B cell (primary cell): ENCODE results near the gene INTS3. TPM values are rescaled to one million over a fixed set of nuclear protein-coding genes. Genes with fewer than 3 reads are reported as not detected.

Source experiments
- ATAC-seq: fragments of 200-7000 bp; cut with Tn5 transposase; one replicate; pipeline ENCODE4 v1.10.0; 2021; ENCODE audit warnings: low read depth, mild to moderate bottlenecking, moderate number of reproducible peaks, moderate library complexity
- CTCF ChIA-PET: fragments of 350-600 bp; sonication (Branson Sonifier 250); formaldehyde crosslinking; loops from one replicate; lab custom pipeline; 2021; ENCODE audit warnings: antibody characterized with exemption, inconsistent platforms; lab: Charles Lee
- POLR2A ChIA-PET: fragments of 350-600 bp; sonication (Branson Sonifier 250); formaldehyde crosslinking; loops from one replicate; lab custom pipeline; 2021; ENCODE audit warnings: antibody characterized with exemption; lab: Charles Lee
- DNase-seq: peaks from one replicate; pipeline ENCODE4 v3.0.0; 2013
- H2AFZ ChIP-seq: 2 replicates; pipeline ENCODE4 v1.6.1; 2012; ENCODE audit warnings: mild to moderate bottlenecking, low read depth, low read length; ENCODE audit not compliant: insufficient read depth, poor library complexity, severe bottlenecking
- H3K27ac ChIP-seq, 2 donors: 1 replicate in 1 of 2; 2 replicates in 1 of 2; pipeline ENCODE4 v1.5.1; 2012 to 2013; ENCODE audit warnings: low read length in 2 of 2, mild to moderate bottlenecking in 2 of 2, moderate library complexity in 1 of 2
- H3K27me3 ChIP-seq, 4 experiments: fragments of 200-600 bp in 1 of 4; sonication (generic) in 1 of 4; replicated peaks in 1 of 4; 1 replicate in 2 of 4; 2 replicates in 2 of 4; pipeline versions ENCODE4 v1.6.1 to v1.7.0; 2013 to 2016; ENCODE audit warnings: low read length in 3 of 4, mild to moderate bottlenecking in 2 of 4, mixed read lengths in 1 of 4, moderate library complexity in 1 of 4; ENCODE audit not compliant: insufficient read depth in 4 of 4, control insufficient read depth in 3 of 4; ENCODE audit errors: control extremely low read depth in 1 of 4
- H3K36me3 ChIP-seq, 2 experiments: replicated peaks in 1 of 2; 1 replicate in 1 of 2; 2 replicates in 1 of 2; pipeline versions ENCODE4 v1.6.1 to v1.7.1; 2013; ENCODE audit warnings: low read length in 1 of 2; ENCODE audit not compliant: insufficient read depth in 2 of 2, control insufficient read depth in 1 of 2; ENCODE audit errors: control extremely low read depth in 1 of 2, extremely low read depth in 1 of 2
- H3K4me1 ChIP-seq, 2 donors: fragments of 200-600 bp in 1 of 2; sonication (generic) in 1 of 2; 1 replicate in 1 of 2; 2 replicates in 1 of 2; pipeline versions ENCODE4 v1.5.1 to v1.6.1; 2013 to 2017; ENCODE audit warnings: low read length in 2 of 2; ENCODE audit not compliant: control insufficient read depth in 2 of 2, insufficient read depth in 2 of 2
- H3K4me2 ChIP-seq: replicated peaks from 2 replicates; pipeline ENCODE3; 2012; ENCODE audit warnings: mild to moderate bottlenecking, low read depth, low read length; ENCODE audit not compliant: poor library complexity, severe bottlenecking
- H3K4me3 ChIP-seq, 5 experiments: fragments of 200-600 bp in 1 of 5; sonication (generic) in 1 of 5; 1 replicate in 3 of 5; 2 replicates in 2 of 5; pipeline versions ENCODE4 v1.5.1 to v1.7.0; 2011 to 2016; ENCODE audit warnings: low read length in 4 of 5, mild to moderate bottlenecking in 4 of 5, low read depth in 2 of 5, control low read depth in 1 of 5, moderate library complexity in 1 of 5; ENCODE audit not compliant: insufficient read depth in 1 of 5; ENCODE audit errors: control extremely low read depth in 1 of 5, extremely low read depth in 1 of 5
- H3K79me2 ChIP-seq: fragments of 200-600 bp; sonication (generic); one replicate; pipeline ENCODE4 v1.6.0; 2016; ENCODE audit warnings: low read length; ENCODE audit not compliant: control insufficient read depth, insufficient read depth
- H3K9ac ChIP-seq: fragments of 200-600 bp; sonication (generic); 2 replicates; pipeline ENCODE4 v1.6.1; 2017; ENCODE audit warnings: mild to moderate bottlenecking, low read length, moderate library complexity
- H3K9me3 ChIP-seq, 3 donors: one replicate each; pipeline versions ENCODE4 v1.6.1 to v1.7.1; 2013; ENCODE audit warnings: low read length in 2 of 3; ENCODE audit not compliant: control insufficient read depth in 2 of 3, insufficient read depth in 1 of 3; ENCODE audit errors: control extremely low read depth in 1 of 3
- H4K20me1 ChIP-seq: 2 replicates; pipeline ENCODE4 v1.6.0; 2012; ENCODE audit warnings: mild to moderate bottlenecking, low read length; ENCODE audit not compliant: insufficient read depth, control insufficient read depth, poor library complexity, severe bottlenecking
- H3K27ac Mint-ChIP-seq: one replicate; pipeline ENCODE4 v1.8.0; 2021; ENCODE audit warnings: mixed read lengths
- H3K27me3 Mint-ChIP-seq: one replicate; pipeline ENCODE4 v1.8.0; 2021; ENCODE audit warnings: mixed read lengths
- H3K4me1 Mint-ChIP-seq: one replicate; pipeline ENCODE4 v1.8.0; 2021; ENCODE audit warnings: mixed read lengths
- H3K4me3 Mint-ChIP-seq: one replicate; pipeline ENCODE4 v1.8.0; 2021; ENCODE audit warnings: mixed read lengths
- H3K9me3 Mint-ChIP-seq: one replicate; pipeline ENCODE4 v1.8.0; 2022; ENCODE audit warnings: mixed read lengths; ENCODE audit not compliant: insufficient read depth
- EZH2 ChIP-seq: IDR thresholded peaks from 2 replicates; pipeline ENCODE4 v1.6.1; 2012; ENCODE audit warnings: borderline replicate concordance, low read depth, mild to moderate bottlenecking, moderate library complexity, low read length; ENCODE audit not compliant: insufficient read depth, poor library complexity, severe bottlenecking
- WGBS: methylation state at CpG from one replicate; pipeline ENCODE4 v1.1.5; 2013; ENCODE audit warnings: missing lambda C conversion rate; ENCODE audit not compliant: insufficient coverage; 5-methylcytosine and 5-hydroxymethylcytosine counted together
- intact Hi-C: fragments of 100-400 bp; cut with micrococcal nuclease; formaldehyde crosslinking; loops from one replicate; pipeline ENCODE4 v1.10.0; 2022
- polyA plus RNA-seq: library from polyadenylated mRNA; depleted of rRNA; stranded (reverse); fragments of >200 nt; gene quantifications from 2 replicates; pipeline ENCODE4 v1.2.3, GENCODE V29; 2012
- total RNA-seq, 2 donors: library from RNA; stranded (reverse); fragments of 120-200 nt in 1 of 2; gene quantifications; 1 replicate in 1 of 2; 2 replicates in 1 of 2; pipeline versions ENCODE4 v1.2.3 to v1.2.4, GENCODE V29; 2013 to 2022
- TF ChIP-seq, protein P1 (sequence below): fragments of 200-600 bp; IDR thresholded peaks from one replicate; pipeline ENCODE4 v1.8.0; 2022; ENCODE audit warnings: antibody characterized with exemption, mild to moderate bottlenecking

The INTS3 gene
- total and polyA plus RNA-seq, 2 donors (not counting 1 experiment from before 2014, with no cell fraction given): 69.1 to 84.1 TPM

DNA sequence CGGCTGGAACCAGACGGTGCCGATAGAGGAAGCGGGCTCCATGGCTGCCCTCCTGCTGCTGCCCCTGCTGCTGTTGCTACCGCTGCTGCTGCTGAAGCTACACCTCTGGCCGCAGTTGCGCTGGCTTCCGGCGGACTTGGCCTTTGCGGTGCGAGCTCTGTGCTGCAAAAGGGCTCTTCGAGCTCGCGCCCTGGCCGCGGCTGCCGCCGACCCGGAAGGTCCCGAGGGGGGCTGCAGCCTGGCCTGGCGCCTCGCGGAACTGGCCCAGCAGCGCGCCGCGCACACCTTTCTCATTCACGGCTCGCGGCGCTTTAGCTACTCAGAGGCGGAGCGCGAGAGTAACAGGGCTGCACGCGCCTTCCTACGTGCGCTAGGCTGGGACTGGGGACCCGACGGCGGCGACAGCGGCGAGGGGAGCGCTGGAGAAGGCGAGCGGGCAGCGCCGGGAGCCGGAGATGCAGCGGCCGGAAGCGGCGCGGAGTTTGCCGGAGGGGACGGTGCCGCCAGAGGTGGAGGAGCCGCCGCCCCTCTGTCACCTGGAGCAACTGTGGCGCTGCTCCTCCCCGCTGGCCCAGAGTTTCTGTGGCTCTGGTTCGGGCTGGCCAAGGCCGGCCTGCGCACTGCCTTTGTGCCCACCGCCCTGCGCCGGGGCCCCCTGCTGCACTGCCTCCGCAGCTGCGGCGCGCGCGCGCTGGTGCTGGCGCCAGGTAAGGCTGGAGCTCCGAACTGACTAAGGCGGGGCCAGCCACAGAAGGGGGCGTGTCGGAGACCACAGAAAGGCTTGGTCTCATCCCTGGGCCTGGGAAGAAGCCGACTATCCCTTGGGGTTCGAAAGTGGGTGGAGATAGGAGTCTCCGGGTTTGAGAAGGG is 47.8 kb downstream of the INTS3 start:
- no peaks in the 10 kb centered on the region for H3K27me3 ChIP-seq
- H3K4me1 ChIP-seq: peaks cover 22 to 35% of the 10 kb centered on the region in 2 donors
- Mint-ChIP-seq H3K9me3 (no peaks in the 10 kb centered on the region), H3K4me1 (peaks cover 31% of the 10 kb centered on the region), H3K4me3 (peak overlapping the region; percentile 91), H3K27ac (peak overlapping the region; percentile 84), H3K27me3 (no peaks in the 10 kb centered on the region)
- H3K9ac ChIP-seq: peak overlapping the region; percentile 81
- H3K27ac ChIP-seq: peak overlapping the region; percentile 34 to 48
- TF ChIP-seq, protein P1, sequence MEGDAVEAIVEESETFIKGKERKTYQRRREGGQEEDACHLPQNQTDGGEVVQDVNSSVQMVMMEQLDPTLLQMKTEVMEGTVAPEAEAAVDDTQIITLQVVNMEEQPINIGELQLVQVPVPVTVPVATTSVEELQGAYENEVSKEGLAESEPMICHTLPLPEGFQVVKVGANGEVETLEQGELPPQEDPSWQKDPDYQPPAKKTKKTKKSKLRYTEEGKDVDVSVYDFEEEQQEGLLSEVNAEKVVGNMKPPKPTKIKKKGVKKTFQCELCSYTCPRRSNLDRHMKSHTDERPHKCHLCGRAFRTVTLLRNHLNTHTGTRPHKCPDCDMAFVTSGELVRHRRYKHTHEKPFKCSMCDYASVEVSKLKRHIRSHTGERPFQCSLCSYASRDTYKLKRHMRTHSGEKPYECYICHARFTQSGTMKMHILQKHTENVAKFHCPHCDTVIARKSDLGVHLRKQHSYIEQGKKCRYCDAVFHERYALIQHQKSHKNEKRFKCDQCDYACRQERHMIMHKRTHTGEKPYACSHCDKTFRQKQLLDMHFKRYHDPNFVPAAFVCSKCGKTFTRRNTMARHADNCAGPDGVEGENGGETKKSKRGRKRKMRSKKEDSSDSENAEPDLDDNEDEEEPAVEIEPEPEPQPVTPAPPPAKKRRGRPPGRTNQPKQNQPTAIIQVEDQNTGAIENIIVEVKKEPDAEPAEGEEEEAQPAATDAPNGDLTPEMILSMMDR: no peak
- no peak for TF ChIP-seq EZH2
- POLR2A ChIA-PET: interaction anchor here (0.6 to 2.2 kb wide), 13 partner anchors 8 to 215 kb away, joined by 3 to 9 read pairs (median 4); partner anchors contain the start of genes CHTOP, CREB3L4, INTS3 and RAB13
- peak overlapping the region; percentile 84 for H2AFZ ChIP-seq
- peaks cover 6% of the 10 kb centered on the region for H3K79me2 ChIP-seq
- ATAC-seq (peak; percentile 68), DNase-seq (peak; percentile 77)
- peak overlapping the region; percentile 49 to 80 (median 71) for H3K4me3 ChIP-seq
- peaks cover 9% of the 10 kb centered on the region for H4K20me1 ChIP-seq
- H3K9me3 ChIP-seq: no peaks in the 10 kb centered on the region
- intact Hi-C loops: loop anchor here (1.0 to 2.0 kb wide), 3 partner anchors 8 to 26 kb away; no protein-coding TSS in a partner anchor
- peaks cover 0 to 15% of the 10 kb centered on the region in 2 experiments for H3K36me3 ChIP-seq
- WGBS: under 1% methylated on average over 77 of the region's 83 CpGs
- peak overlapping the region; percentile 98 for H3K4me2 ChIP-seq
- CTCF ChIA-PET: interaction anchor here (0.5 to 2.5 kb wide), 6 partner anchors 32 to 316 kb away, joined by 3 to 11 read pairs (median 3); partner anchors contain the start of gene RAB13
